GM19035 (cell line): Measurements from ENCODE around the gene C2CD4B.

Experiments
- ATAC-seq: cut with Tn5 transposase; IDR thresholded peaks from one replicate; pipeline ENCODE4 v1.9.1; 2021; ENCODE audit not compliant: unreplicated experiment

C2CD4B gene

DNA sequence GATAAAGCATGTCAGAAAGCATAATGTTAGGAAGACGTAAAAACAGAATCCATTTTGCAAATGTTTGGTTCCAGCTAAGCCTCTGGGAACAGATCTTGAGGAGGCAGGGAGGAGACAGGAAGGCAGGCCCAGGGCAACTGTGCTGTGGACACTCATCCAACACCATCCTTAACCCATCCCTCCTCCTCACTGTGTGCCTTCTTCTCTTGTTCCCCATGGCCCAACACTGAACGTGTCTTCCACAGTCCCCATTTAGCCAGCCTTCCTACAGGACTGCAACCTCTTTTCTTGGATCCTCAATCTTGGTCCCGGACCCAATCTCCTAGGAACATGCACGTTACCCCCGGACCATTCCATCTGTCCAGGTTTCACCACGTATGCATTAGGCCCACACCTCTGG lies 15.4 kb downstream of the C2CD4B start:
- no peak for ATAC-seq

DNA sequence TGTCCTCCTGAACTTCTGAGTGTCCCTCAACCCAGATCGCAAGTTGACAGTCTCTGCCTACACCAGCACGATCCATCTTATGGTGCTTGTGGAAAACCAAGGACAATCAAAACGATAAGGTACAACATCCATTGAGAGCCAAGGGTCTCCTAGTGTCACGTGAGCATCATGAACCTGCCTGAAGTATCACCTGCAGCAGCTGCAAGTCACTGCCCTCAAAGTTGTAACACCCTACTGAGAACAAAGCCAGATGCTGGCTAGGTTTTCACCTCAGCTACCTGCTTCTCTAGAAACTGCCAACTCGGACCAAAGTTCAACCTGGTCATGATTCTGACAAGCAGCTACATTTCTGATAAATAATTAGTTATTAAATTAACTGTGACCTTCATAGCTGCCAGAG lies 17.5 kb downstream of the C2CD4B start:
- no peak for ATAC-seq

DNA sequence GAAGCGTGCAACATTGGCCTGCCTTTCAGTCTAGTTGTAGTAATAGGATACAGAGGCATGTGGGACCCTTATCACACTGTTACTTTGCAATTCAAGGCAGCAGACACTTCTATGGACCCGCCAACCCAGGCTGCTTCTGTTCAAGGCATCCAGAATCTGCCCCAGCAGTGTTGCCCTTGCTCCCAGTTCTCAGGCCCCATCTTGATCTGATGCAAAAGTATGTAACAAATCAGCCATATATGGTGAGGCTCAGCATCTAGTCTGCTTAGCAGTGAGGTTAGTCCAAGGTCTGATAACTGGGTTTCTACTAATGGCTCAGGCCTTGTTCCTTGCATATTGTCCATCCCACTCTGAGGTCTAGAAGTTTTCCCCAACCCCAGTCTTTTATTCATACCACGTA lies 17.9 kb downstream of the C2CD4B start:
- ATAC-seq, result no peak

DNA sequence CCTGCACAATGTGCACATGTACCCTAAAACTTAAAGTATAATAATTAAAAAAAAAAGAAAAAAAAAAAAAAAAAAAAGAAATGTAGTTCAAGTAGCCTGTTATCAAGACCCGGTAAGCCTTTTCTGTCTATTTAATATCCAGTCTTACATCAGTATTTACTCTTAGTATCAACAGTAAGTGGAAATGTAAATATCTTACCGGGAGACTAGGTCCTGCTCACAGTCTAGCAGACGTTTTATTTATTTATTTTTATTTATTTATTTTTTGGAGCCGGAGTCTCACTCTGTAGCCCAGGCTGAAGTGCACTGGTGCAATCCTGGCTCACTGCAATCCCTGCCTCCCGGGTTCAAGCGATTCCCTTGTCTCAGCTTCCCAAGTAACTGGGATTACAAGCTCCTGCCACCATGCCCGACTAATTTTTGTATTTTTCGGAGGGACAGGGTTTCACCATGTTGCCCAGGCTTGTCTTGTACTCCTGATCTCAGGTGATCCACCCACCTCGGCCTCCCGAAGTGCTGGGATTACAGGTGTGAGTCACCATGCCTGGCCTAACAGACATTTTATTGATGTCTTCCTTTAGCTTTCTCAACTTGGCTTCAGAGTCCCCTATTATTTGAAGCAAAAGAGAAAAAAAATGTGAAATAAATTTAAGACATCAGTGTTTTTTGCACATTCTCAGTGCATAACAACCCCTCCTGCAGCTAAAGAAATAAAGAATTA lies 19.9 kb downstream of the C2CD4B start:
- ATAC-seq, result no peak

DNA sequence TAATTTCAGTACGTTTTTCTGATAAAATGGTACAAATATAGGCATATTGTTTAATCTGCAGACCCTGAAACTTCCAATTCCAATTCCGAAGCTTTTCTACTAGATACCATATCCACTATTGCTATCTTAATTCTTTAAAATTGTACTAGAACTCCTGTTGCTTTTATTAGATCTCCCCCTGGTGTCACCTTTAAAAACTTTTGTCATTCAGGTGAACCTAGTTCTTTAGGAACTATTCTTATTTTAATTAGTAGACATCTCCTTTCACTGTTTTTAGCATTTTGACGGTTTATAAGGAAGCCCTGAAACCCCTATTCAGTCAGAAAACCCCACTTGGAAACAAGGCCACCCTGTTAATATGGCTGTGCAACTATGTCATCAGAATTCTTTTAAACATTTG lies 22.3 kb downstream of the C2CD4B start:
- no peak for ATAC-seq

DNA sequence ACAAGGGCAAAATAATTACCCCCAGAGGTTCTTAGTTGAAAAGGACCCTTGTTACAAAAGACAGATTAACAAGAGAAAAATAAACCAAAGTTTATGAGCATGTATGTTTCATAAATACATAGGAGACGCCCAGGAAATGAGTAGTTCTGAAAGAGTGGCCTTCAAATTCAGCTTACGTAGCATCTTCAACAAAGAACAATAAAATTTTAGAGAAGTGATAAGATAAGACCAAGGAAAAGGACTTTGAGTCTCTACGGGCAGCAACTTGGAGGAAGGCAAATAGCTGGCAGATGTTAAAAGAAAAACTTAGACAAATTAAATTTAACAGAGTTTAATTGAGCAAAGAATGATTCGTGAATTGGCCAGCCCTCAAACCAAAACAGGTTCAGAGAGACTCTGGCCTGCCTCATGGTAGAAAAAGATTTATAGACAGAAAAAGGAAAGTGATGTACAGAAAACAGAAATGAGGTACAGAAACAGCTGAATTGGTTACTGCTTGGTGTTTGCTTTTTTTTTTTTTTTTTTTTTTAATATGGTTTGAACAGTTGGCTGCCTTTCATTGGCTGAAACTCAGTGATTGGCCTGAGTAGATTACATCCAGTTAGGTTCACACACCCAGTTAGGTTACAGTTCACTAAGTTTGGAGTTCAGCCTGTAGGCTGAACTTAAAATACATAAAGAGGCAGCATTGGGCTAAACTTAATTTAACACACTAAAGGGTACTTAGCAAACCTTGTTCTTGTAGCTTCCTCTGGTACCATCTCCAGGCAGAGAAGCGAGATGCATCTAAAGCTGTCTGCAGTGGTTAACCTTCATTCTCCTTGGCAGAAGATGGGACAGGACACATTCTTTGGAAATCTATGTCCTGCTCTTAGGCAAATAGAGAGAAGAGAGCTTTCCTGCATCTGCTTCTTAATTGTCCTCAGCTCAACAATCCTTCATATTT lies 23.2 kb downstream of the C2CD4B start:
- no peak for ATAC-seq

DNA sequence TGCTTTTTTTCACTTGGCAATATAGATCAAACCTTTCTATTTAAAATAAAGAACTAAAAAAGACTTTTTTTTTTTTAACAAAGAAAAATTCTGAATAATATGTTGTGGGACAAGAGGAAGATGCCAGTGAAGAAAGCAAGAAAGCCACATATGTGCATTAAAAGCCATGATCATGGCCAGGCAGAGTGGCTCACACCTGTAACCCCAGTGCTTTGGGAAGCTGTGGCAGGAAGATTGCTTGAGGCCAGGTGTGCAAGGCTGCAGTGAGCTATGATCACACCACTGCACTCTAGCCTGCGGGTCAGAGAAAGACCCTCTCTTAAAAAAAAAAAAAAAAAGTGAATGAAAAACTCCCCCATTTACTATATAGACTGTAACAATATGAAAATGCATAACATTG lies 23.9 kb downstream of the C2CD4B start:
- ATAC-seq, result no peak

DNA sequence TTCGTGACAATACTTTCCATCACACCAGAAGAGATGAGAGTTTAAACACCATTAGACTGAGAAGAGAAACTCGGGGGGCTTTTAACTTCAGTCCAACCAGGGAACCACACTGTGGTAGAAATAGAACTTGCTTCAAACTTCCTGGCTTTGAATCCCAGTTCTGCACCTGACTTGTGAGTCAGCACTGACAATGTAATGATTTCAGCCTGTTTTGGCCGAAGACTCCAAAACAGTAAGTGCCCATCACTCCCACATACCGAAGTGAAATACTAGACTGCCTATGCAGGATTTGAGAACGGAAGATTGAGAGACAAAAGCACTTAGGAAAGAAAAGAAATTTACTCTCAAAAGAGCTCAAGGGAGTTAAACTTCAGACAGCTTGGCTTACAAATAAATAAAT lies 27.0 kb downstream of the C2CD4B start:
- no peak for ATAC-seq

DNA sequence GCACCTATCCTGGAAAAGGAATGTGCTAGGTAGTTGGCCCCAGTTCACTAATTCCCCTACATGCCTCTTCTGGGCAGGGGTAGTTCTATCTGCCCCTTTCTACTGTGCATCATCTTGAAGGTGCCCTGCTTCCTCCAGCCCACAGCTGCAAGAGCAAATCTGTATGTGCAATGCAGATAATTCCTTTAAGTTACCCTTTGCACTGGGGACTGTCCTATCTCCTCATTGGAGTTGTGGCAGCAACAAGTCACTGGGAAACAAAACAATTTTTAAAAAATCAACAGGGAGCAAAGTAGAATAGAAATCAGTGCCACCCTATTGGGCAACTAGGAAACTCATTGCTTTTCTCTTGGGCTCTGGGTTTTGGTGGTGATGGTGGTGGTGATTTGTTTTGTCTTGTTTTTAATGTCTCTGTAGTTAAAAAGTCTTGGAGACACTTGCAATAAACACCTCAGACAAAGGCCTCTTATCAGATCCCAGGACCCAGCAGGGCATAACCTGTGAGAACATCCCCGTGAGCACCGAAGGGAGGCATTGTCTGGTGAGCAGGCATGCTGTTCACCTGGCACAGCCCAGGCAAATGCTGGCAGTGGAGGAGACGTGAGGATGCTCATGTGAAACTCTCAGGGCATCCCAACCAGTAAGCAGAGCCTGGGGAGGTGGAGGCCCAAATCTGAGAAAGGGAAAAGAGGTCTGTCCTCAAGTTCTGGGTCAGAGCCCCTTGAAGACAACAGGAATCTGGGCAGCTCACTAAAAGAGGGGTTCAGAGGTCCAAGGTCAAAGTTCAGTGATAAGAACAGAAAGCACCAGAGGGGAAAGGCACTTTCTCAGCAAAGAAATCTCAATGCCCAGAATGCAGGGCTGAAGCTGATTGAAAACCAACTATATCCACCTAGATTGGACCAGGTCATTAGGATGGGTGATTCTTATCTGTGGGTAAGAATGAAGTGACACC lies 27.9 kb downstream of the C2CD4B start:
- ATAC-seq, result no peak

DNA sequence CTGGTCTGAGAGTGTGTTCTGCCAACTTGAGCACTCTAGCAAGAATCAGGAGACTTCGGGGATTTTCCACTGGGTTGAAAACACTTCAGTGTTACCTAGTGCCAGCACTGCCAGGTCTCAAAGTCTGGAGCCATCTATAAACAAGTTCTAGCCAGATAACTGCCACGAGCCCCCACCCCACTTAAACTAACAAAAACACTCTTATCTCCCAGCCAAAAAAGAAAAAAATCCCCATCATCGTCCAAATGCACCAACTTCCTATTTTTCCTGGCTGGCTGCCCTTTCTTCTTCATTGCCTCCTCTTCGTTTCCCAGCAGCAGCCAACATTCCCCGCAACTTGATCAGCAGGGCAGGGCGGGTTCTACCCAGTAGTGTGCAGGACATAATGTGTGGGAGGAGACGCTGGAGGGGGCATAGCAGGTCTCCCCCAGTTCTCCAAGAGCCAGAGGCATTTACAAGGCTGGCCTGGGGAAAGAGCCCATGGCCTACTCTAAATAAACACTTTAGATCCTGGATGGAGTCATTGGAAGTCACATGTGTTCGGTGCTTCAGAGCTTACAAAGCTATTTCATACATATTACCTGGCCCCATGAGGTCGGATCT lies 29.5 kb downstream of the C2CD4B start:
- ATAC-seq, result no peak

DNA sequence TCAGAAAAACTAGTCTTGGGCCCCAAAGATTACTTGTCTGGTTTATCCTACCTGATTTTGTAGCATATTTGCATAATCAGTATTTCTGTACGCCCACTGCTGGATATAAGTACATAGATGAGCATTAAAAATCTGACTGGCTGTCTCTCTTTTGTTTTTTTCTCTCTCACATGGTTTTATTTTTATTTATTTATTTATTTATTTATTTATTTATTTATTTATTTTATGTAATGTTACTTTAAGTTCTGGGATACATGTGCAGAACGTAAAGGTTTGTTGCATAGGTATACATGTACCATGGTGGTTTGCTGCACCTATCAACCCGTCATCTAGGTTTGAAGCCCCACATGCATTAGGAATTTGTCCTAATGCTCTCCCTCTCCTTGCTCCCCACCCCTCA lies 31.9 kb downstream of the C2CD4B start:
- ATAC-seq, result no peak

DNA sequence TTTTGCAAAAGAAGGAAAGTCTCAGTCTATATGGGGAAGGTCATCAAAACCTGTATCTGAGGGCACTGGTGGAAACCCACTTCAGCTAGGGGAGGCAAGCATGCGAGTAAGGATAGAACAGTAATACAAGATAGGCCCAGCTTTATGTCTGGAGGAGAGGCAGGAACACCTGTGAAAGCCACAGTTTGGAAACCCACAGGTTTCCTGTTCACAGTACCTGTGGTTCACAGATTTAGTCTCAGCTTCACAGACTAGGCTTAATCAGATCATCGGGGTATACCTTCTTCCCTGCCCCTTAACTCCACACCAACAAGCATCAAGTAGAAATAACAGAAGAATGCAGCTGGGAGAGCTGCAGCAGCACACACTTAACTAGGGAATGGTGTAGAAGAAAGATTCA lies 36.2 kb downstream of the C2CD4B start:
- ATAC-seq, result no peak

DNA sequence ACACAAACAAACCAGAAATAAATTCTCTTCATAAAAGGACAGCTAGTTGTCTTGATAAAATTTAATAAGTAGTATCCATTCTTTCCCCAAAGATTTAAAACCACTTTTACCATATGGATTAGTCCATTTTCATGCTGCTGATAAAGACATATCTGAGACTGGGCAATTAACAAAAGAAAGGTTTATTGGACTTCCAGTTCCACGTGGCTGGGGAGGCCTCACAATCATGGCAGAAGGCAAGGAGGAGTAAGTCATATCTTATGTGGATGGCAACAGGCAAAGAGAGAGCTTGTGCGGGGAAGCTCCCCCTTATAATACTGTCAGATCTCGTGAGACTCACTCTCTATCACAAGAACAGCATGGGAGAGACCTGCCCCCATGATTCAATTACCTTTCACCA lies 38.7 kb downstream of the C2CD4B start:
- no peak for ATAC-seq

DNA sequence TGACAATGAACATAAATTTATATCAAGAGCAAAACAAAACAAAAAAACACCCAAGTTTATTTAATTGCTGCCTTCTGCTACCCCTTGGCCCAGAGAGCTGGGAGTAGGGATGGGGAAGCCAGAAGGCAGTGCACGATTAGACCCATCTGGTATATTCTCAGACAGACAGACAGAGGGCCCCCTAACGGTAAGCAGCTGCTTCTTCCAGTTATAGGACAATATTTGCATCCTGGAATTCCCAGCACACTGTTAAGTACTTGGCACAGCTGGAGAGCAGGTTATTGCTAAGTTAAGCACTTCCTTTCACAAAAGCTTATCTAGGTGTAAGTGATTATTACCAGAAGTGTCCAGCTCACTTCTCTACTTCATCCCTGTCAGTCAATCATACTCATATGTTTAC lies 39.3 kb downstream of the C2CD4B start:
- ATAC-seq, result no peak

DNA sequence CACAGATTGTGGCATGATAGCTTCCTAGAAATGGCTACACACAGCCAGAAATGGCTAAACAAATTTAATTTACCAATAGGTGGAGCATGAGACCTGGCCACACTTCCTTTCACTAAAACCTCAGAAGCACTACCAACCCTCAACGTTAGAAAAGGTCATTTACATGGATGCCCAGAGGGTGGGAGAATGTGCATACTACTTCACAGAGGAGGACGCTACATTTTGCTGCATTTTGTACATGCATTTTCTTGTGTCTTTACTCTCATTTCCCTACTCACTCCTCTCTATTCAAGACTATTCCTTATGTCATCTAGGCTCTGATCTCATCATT lies 40.1 kb downstream of the C2CD4B start:
- no peak for ATAC-seq

DNA sequence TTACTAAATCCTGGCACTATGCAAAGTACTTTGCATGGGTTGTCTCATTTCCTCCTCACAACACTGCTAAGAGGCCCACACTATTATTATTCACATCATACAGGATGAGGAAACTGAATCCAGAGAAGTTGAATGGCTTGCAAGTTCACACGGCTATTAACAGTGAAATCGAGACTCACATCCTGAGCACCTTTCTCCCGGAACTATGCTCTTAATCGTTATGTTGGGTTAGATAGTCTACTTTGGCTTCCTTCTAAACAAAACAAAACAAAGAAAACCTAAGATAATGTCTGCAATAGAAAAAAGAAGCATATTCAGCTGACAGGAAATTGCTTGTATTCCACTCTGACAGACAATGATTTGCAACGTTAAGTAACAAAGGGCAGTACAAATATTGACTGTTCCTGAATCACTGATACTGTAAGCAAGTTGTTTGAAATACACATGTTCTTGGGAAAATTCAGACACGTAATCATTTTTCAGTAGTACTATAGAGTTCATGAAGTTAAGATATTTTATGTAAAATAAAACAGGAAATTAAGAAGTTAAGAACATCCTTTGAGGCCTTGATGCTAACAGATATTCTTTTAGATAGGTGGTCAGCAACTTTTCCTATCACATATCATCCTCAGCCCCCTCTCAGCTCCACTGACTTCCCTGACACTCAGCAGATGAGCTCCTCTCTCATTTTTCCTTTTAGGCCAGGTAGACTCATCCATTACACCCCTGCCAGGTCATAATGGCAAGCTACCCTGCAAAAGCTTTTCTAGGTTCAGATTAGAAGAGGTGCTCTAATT lies 40.7 kb downstream of the C2CD4B start:
- no peak for ATAC-seq

DNA sequence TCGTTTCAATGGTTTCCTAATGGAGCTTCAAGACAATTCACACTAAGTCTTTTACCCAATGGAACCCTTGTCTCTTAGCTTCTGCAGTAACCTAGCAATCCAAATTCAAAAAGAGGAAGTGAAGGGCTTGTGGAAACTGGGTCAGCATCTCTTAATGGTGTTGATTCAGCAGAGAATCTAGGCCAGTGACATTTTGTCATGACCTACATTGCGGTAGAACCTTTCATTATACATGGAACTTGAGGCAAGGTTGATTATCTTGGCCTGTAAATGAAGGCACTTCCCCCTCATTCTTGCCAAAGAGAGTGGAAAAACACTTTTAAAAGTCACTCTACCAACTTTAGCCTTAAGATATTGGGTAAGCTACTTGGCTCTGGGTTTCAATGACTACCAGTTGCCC lies 42.8 kb downstream of the C2CD4B start:
- no peak for ATAC-seq

DNA sequence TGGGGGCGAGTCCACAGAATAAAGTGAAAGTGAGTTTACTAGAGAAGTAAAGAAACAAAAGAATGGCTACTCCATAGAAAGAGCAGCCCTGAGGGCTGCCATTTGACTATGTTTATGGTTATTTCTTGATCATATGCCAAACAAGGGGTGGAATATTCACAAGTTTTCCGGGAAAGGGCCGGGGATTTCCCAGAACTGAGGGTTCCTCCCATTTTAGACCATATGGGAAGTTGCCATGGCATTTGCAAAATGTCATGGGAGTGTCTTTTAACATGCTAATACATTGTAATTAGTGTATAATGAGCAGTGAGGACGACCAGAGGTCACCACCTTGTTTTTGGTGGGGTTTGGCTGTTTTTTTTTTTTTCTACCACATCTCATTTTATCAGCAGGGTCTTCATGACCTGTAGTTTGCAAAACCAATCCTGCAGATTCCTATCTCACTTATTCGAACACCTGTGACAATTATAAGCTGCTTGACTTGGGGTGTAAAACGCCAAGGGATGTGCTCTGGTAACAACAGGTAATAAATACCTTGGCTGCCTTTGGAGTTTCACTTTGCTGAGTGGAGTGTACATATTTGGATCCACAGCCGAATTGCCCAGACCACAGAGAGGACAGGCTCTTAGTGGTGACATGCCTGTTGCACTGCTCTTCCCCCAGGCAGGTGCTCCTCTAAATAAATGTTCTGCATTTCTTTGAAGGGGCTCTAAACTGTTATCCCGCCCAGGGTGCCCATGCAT lies 43.6 kb downstream of the C2CD4B start:
- ATAC-seq, result no peak

DNA sequence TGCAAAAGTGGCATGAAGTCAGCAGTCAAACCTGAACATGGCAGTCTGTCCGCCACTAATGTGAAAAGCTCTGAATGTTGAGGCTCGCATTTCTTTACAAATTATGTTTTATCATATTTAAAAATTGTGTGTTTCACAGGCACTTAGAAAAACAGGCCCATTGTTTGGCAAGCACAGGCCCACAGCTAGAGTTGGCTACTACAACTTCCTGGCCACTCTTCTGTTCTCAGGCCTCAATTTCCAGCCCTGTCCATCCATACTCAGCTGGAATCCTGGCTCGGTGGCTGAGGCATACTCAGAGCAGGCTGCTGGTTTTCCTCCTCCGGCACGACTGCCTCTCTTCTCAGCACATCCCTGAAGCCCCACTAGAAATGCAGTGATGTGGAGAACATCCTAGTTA lies 44.3 kb downstream of the C2CD4B start:
- no peak for ATAC-seq

DNA sequence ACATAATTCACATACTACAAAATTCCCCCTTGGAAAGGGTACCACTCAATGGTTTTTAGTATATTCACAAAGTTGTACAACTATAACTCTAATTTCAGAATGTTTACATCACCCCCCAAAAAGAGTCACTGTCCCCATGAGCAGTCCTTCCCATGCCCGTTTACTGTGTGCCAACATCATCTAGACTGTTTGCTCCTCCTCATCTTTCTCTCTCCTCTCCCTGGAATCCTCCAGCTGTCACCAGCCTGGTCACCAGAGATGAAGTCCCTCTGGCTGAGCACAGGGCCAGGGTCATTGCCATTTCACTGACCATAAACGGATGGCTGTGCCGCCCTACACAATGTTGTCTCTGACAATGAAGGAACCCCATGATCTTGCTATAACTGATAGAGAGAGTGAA lies 45.2 kb downstream of the C2CD4B start:
- ATAC-seq, result no peak
